ENCODE data around the gene PDSS2.
"Not testable (repeated sequence)": the region's sequence is repeated elsewhere in the genome, so short reads cannot be mapped to it uniquely, and the experiment has no call there.

Gene PDSS2

DNA sequence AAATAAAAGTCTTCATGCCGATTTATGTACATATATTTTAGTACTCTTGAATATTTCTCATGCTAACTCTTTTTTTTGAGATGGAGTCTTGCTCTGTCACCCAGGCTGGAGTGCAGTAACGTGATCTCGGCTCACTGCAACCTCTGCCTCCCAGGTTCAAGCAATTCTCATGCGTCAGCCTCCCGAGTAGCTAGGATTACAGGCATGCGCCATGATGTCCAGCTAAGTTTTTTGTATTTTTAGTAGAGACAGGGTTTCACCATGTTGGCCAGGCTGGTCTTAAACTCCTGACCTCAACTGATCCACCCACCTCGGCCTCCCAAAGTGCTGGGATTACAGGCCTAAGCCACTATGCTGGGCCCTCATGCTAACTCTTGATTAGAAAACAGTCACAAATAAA lies 179.4 kb downstream of the PDSS2 start:
- not testable (repeated sequence) for DNase-seq (ENCODE audit: extremely low read depth in 1 of 2, low read depth in 1 of 2)

DNA sequence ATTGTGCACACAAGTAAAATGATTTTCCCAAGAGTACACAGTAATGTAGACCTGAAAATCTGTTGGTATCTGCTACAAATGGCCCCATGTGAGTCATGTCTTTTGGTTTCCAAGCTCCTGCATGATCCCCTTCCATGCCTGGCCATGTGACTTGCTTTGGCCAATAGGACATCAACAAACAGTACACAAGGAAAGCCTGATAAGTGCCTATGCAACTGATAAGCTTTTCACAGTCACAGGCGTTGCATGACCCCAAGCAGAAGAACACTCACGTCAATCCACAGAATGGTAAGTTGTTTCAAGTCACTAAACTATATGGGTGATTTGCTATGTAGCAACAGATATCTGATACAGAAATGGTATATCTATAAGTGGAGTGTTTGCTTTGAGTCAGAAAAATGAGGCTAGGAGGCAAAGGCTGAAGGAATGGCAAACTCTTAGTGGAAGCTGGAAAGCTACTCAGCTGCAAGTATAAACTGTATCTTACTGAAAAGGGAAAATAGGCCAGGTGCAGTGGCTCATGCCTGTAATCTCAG lies 184.0 kb downstream of the PDSS2 start:
- DNase-seq (ENCODE audit: extremely low read depth in 1 of 2, low read depth in 1 of 2) = no peak

DNA sequence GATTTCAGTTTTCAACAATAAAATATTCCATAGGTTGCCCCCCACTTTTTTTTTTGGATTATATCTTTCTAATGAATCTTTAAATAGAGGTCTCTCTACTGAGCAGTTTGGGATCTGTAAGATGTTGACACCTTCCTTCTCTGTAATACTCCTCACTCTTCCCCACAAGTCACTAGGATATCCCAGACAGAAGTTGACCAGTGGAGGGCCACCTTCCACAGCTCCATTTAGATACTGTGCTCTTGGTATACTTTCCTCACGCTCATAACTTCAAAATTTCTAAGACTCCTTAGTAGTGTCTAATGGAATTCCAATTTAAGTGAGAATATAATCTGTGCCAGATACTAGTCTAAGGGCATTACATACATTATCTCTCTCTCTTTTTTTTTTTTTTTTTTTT lies 185.1 kb downstream of the PDSS2 start:
- DNase-seq (ENCODE audit: extremely low read depth in 1 of 2, low read depth in 1 of 2) = no peak

DNA sequence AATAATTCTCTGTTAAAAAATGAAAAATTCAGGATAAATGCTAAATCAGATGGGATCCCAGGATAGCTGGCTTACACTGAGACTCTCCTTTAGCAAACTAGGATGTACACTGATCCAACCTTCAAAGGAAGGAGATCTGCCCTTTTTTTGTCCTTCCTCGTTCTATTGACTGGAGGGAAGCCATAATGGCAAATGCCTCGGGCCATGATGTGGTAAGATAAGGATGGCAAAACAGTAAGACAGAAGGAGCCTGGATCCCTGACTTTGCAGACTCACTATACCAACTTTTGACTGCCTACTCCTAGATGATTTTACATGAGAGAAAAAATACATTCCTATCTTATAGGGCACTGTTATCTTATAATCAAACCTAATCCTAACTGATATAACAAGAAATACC lies 187.1 kb downstream of the PDSS2 start:
- no peak for DNase-seq (ENCODE audit: extremely low read depth in 1 of 2, low read depth in 1 of 2)

DNA sequence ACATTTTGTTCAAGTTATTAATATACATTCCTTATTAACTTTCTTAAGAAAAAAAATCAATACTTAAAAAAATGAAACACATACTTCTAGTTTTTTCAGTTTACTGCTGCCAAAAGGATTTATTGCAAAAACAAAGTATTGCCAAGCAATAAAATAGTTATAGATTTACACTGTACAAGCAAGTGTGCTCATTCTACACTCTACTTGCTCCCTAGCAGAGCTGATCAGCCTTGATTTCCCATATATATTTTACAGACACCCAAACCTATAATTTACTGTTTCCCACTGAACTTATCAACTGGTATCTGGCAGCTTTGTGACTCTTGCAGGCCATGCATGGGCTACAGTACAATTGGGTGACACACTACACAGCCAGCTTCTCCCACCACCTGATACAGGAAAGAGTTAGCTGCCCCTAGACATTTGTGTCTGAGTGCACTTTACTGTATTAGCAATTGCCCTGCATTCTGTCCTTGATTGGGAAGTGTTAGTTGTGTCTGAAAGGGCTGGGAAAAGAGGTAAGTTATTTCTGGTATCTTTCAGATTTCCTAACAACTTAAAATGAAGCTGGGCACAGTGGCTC lies 188.1 kb downstream of the PDSS2 start:
- no peak for DNase-seq (ENCODE audit: extremely low read depth in 1 of 2, low read depth in 1 of 2)

DNA sequence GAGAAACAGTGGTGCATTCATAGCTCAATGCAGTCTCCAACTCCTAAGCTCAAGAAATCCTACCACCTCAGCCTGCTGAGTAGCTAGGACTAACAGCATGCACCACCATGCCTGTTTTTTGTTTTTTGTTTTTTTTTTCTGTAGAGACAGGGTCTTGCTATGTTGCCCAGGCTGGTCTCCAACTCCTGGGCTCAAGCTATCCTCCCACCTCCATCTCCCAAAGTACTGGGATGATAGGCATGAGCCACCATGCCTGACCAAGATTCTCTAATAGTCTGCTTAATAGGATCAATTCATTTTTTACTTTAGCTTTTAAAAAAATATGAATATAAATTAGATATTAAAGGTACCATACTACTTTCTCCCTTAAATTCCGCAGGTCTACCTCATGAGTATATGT lies 191.7 kb downstream of the PDSS2 start:
- DNase-seq (ENCODE audit: extremely low read depth in 1 of 2, low read depth in 1 of 2) = no peak

DNA sequence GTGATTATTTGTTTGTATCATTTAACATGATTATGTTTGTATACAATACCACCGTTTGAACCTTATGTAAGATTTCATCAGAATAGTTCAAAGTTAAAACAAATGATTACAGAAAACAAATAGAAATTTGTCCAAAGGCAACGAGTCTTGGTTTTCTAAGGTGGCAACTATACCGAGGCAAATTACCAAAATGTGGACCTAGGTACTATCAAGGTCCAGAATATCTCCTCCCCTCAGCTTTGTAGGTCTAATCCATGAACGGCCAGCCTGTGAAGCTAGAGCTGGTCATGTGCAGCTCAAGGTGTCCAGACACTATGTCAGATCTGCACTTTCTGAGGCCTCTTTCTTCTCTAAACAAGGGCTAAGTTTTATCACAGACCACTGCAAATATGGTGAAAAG lies 192.4 kb downstream of the PDSS2 start:
- no peak for DNase-seq (ENCODE audit: extremely low read depth in 1 of 2, low read depth in 1 of 2)

DNA sequence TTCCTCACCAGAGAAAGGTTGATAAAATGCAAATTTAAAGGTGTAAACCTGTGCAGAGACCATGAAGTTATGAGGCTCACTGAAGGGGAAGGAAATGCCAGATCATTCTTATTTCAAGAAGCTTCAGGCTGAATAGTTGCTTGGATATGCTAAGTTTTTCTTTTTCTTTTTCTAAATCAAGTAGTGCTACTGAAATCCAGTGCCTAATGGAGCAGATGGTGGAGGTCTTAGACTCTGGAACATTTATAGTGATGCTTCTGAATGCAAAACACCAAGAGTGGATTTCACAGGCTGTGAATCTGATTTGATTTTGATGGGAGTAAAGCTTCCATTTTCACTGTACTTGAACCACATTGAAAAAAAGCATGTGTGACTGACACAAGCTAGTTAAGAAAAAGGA lies 192.8 kb downstream of the PDSS2 start:
- no peak for DNase-seq (ENCODE audit: extremely low read depth in 1 of 2, low read depth in 1 of 2)

DNA sequence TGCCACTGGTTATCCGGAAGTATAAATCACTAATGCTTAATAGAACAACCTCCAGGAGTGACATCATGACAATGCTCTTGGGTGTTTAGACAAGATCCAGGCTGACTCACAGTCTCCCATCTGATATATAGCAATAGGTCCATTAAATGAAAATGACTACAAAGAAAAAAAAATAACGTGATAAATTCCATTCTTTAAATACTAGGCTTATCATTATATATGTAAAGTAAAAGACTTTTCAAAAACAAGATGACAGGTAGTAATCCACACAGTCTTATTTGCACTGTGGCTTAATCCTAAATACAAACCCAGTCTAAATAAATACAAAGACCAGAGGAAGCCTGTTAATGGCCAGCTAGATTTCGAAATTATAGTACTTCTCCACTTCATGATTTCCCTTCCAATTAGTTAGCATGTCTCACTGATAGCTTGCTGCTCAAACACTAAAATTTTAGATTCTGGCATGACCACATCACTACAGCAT lies 195.0 kb downstream of the PDSS2 start:
- no peak for DNase-seq (ENCODE audit: extremely low read depth in 1 of 2, low read depth in 1 of 2)

DNA sequence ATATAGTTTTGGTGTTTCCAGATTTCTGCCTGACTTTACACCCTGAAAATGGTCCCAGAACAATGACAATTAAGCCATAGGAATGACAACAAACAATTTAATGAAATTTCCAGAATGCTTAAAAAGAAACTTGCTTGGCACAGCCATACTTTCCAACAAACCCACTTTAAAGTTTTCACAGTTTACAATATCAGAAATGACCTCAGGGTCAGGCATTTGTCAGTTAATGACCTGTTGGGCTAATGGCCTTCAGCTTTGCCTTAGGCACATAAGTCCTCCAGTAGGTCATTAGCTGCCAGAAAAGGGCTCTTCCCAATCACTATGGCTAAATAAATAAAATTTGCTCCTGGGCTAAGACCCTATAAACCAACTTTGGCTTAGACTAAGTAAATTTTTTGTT lies 199.4 kb downstream of the PDSS2 start:
- no peak for DNase-seq (ENCODE audit: extremely low read depth in 1 of 2, low read depth in 1 of 2)

DNA sequence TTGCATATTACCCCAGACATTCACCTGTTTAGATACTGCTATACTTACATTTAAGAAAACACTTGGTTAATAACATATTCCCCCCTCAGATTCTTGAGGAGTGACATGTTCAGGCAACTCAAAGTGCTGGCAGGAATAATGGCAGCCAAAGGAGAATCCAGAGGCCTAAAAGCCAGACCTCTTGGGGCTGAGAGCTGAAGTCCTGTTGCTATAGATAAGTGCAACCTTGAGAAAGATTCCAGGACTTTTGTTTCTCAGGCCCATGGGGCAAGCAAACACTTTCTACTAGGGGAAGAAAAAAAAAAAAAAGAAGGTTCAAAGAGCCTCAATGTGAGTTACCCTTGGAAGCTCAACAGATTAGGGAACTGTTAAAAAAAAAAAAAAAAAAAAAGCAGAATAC lies 211.2 kb downstream of the PDSS2 start:
- no peak for DNase-seq (ENCODE audit: extremely low read depth in 1 of 2, low read depth in 1 of 2)

DNA sequence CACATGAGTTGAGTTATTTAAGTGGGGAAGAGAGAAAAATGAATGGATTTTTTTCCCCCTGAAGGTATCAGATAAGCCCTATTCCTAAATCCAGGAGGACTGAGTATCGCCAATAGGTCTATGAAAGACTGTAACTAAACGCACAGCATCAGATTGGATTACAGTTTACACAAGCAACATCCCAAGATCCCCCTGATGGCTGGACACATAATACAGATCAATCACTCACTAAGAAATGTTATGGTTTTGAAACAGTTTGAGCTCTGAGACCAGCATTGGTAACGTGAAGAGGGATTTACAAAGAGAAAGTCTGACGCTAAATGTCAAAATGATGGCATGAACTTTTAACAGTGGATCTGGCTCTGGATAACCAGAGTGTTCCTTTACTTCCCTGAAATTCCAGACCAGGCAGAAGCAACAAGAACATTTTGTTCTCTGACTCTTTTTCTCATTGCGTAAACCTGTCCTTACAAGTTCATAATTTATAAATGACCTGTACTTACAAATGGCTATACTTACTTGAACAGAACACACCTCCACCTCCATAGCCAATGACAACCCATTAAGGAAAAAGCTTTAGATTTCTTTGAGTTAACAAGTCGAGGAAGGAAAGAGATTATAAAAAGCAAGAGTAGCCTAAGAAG lies 212.3 kb downstream of the PDSS2 start:
- no peak for DNase-seq (ENCODE audit: extremely low read depth in 1 of 2, low read depth in 1 of 2)

DNA sequence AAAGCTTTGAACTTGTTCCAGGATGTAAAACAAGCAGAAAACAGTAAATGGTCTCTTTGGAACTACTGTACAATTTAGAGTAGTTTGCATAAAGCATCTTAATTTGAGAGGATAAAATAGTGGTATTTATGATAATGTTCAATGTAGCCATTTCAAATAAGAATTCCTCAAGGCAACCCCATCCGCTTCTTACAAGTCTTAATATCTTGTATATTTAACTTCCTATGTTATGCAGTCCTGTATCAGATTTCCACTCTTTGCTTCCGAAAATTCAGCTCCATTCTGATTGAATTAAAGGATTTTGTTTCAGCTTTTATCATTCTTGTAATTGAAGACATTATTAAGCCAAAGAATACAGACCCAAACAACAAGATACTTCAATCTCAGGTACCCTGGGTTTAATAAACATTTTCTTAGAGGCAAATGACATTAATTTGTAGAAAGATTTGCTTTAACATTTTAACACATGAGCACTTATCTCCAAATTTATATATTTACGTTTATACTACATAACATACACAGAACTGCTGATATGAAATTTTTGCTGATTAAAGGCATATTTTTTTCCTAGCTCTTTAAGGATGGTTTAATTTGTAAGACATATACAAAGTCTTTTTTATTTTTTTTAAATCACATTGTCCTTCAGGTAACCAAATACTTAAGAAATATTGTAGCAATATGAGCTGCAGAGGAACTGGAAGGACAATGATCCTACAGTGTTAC lies 213.0 kb downstream of the PDSS2 start:
- DNase-seq (ENCODE audit: extremely low read depth in 1 of 2, low read depth in 1 of 2) = no peak

DNA sequence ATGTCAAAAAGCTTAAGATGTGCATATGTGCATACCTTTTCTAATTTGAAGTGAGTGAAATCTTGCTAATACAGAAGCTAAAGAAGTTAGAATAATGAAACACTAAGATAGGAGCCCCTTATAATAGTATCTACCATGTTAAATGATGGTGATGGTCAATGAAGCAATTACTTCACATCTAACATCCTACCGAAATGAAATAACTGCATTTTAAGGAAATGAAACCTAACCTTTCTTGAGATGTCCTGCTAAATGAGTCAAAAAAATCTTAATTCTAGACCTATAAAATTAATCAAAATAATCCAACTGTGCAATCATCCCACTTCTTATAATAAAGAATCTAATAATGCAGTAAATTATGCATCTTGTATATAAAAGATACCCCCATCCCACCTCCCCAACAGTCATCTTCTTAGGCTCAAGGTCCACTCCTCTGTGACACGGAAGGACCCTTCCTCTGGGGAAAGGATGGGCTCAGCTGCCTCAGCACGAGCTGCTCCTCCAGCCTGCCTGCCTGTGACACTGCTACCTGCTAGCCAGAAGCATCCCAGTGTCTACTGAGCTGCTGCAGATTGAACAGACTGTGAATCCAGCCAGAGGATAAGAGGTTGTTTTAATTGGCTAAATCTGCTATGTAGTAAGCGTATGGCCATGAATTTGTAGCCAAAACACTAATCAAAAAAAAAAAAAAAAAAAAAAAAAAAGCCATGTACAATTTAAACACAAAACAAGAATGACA lies 214.5 kb downstream of the PDSS2 start:
- DNase-seq (ENCODE audit: extremely low read depth in 1 of 2, low read depth in 1 of 2) = no peak

DNA sequence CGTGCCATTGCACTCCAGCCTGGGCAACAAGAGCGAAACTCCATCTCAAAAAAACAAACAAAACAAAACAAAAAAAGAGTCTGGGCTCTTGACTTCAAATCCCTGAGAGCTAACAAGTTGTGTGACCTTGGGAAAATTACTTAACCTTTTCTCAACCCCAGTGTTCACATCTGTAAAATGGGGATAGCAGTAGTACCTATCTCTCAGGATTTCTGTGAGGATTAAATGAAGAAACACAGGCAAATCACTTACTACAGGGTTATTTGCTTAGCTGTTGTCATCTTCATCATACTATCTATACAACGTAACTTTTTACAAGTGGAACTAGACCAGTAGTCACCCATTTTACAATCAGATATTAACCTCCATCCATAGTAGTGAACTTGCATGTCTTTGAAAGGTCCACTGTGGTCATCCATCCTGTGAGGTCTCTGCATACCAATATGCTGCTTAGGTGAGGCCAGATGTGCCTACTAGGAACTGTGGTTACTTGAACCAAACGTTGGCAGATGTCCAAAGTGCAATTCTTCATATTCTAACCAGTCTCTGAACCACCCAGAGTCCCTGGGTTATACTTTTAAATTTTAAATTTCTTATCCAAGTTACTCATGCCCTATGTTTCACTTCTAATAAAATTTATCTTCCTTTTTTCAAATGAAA lies 215.2 kb downstream of the PDSS2 start:
- no peak for DNase-seq (ENCODE audit: extremely low read depth in 1 of 2, low read depth in 1 of 2)

DNA sequence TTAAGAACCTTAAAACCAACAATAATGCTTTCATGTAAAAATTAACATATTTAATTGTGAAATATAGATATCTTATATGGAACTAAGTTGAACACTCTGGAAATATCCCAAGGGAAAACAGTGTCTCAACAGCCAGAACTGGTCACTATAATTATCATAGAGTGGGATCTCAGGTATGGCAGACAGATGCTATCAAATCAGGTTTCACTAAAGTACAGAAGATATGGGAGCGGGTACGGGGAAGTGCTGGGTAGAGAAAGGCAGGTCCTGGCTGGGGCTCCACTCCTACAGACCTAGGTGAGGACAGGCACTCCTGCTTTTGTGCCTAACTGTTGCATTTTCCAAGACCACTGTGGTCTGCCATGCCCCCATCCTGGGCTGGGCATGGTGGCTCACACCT lies 215.9 kb downstream of the PDSS2 start:
- no peak for DNase-seq (ENCODE audit: extremely low read depth in 1 of 2, low read depth in 1 of 2)

DNA sequence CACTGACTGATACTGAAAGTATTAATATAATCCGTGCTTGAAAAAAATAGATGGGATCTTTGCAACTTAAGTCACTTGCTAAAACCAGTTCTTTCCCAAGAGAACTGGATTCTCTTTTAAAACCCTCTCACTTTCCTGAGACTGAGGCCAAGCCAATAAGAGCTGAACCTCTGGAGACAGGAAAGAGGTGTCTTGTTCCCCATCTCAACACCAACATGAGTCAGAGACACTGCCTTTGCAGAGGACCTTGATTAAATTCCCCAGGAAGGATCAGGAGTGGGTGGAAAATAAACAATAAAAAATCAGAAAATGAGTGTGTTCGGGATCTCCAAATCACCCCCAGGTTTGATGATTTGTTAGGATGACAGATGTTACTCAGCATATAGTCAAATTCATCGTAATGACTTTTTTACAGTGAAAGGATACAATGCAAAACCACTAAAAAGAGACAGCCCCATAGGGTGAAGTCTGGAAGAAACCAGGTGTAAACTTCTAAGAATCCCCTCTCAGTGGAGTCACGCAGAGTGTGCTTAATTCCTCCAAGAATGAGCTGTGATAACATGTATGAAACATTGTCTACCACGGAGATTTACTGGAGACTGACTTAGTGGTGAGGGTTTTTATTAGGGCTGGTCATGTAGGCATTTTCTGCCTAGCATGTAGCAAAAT lies 221.2 kb downstream of the PDSS2 start:
- no peak for DNase-seq (ENCODE audit: extremely low read depth in 1 of 2, low read depth in 1 of 2)

DNA sequence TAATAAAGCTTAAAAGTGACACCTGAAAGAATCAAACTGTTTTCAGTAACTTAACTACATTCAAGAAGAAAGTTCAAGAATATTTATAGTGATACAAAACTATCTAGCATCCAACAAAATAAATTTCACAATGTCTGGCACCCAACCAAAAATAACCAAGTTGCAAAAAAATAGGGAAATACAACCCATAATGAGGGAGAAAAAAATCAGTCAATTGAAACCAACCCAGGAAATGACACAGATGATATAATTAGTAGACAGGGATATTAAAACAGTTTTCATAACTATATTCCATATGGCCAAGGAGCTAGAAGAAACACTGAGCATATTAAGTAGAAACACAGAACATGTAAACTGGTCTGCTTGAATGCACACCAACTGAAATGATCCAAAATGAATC lies 223.9 kb downstream of the PDSS2 start:
- DNase-seq (ENCODE audit: extremely low read depth in 1 of 2, low read depth in 1 of 2) = no peak

DNA sequence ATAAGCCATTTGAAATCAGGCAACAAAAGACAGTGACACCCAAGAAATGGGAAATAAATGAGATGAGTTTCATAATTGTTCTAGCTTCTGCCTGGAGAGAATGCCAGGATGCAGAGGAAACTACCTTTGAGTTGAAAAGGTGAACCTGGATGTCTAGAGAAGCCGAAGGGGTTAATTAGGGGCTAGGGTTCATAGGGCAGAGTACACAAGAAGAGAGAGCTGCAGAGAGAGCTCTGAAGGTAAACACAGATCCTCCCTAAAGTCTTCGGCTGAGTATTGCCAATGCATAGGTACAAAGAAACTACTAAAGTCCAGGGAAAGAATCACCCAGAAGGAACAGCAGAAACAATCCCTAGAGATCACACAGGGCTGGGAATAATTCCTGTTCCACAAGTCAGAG lies 224.4 kb downstream of the PDSS2 start:
- DNase-seq (ENCODE audit: extremely low read depth in 1 of 2, low read depth in 1 of 2) = no peak

DNA sequence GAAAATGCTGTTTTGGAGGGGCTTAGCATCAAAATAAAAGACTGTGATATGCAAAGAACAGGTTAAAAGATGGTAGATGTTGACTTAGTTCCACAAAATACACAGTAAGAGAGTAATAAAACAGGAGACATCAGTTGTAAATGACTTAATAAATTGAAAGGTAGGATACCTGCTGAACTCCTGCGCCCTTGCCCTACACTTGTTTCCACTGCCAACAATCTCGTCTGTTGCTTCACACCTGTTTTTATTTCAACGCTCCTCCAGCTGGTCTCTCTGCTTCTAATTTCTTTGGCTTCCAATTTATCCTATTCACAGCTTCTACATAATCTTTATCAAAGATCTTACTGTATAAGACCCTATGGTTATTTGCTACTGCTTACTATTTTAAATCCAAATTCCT lies 228.1 kb downstream of the PDSS2 start:
- DNase-seq (ENCODE audit: extremely low read depth in 1 of 2, low read depth in 1 of 2) = no peak
